HEK293 (cell line): ENCODE measurements around the gene NEO1.

Experiments used
- FEZF1 ChIP-seq: fragments of 450-650 bp; formaldehyde crosslinking; IDR thresholded peaks from 2 replicates; pipeline ENCODE4 v1.5.1; 2016; ENCODE audit warnings: missing biosample characterization, missing genetic modification characterization
- GLIS2 ChIP-seq: fragments of 450-650 bp; formaldehyde crosslinking; IDR thresholded peaks from 2 replicates; pipeline ENCODE4 v1.5.1; 2016; ENCODE audit warnings: missing biosample characterization, missing genetic modification characterization
- MEIS1 ChIP-seq: sonication (generic); formaldehyde crosslinking; IDR thresholded peaks from 2 replicates; pipeline ENCODE4 v1.8.1; 2022; ENCODE audit warnings: missing genetic modification reagents, mild to moderate bottlenecking, borderline replicate concordance
- REPIN1 ChIP-seq: fragments of 450-650 bp; formaldehyde crosslinking; IDR thresholded peaks from 2 replicates; pipeline ENCODE4 v1.5.1; 2017; ENCODE audit warnings: missing biosample characterization, missing genetic modification characterization, low read depth
- SP2 ChIP-seq: fragments of 450-650 bp; formaldehyde crosslinking; IDR thresholded peaks from 2 replicates; pipeline ENCODE4 v1.5.1; 2016; ENCODE audit warnings: missing biosample characterization, missing genetic modification characterization
- ZBTB17 ChIP-seq: fragments of 450-650 bp; formaldehyde crosslinking; IDR thresholded peaks from 2 replicates; pipeline ENCODE4 v1.5.1; 2016; ENCODE audit warnings: missing biosample characterization, missing genetic modification characterization
- ZFHX2 ChIP-seq: fragments of 450-650 bp; formaldehyde crosslinking; conservative IDR thresholded peaks from 2 replicates; pipeline ENCODE4 v1.5.1; 2016; ENCODE audit warnings: missing biosample characterization, missing genetic modification characterization
- ZFP69B ChIP-seq: fragments of 450-650 bp; formaldehyde crosslinking; IDR thresholded peaks from 2 replicates; pipeline ENCODE4 v1.5.1; 2016; ENCODE audit warnings: missing biosample characterization, missing genetic modification characterization
- ZIC2 ChIP-seq: fragments of 450-650 bp; formaldehyde crosslinking; IDR thresholded peaks from 2 replicates; pipeline ENCODE4 v1.5.1; 2016; ENCODE audit warnings: missing biosample characterization, missing genetic modification characterization
- ZNF2 ChIP-seq: fragments of 450-650 bp; formaldehyde crosslinking; IDR thresholded peaks from 2 replicates; pipeline ENCODE4 v1.5.1; 2016; ENCODE audit warnings: missing biosample characterization, missing genetic modification characterization
- ZNF274 ChIP-seq, 2 experiments: fragments of 200-500 bp in 1 of 2; fragments of 450-650 bp in 1 of 2; sonication (Bioruptor generic) in 1 of 2; formaldehyde crosslinking in 1 of 2; IDR thresholded peaks; 2 replicates each; pipeline versions ENCODE4 v1.5.1 to v1.6.1; 2014 to 2016; ENCODE audit warnings: borderline replicate concordance in 1 of 2, inconsistent platforms in 1 of 2, low read length in 1 of 2, missing biosample characterization in 1 of 2, missing genetic modification characterization in 1 of 2
- ZNF324 ChIP-seq: fragments of 450-650 bp; formaldehyde crosslinking; IDR thresholded peaks from 2 replicates; pipeline ENCODE4 v1.5.1; 2016; ENCODE audit warnings: missing biosample characterization, missing genetic modification characterization
- ZNF341 ChIP-seq: fragments of 450-650 bp; formaldehyde crosslinking; IDR thresholded peaks from 2 replicates; pipeline ENCODE4; 2016; ENCODE audit warnings: low read depth, missing biosample characterization, missing genetic modification characterization
- ZNF473 ChIP-seq: fragments of 450-650 bp; formaldehyde crosslinking; IDR thresholded peaks from 2 replicates; pipeline ENCODE4 v1.5.1; 2017; ENCODE audit warnings: missing biosample characterization, missing genetic modification characterization
- ZNF501 ChIP-seq: fragments of 450-650 bp; formaldehyde crosslinking; IDR thresholded peaks from 2 replicates; pipeline ENCODE4 v1.5.1; 2016; ENCODE audit warnings: missing biosample characterization, missing genetic modification characterization
- ZNF624 ChIP-seq: fragments of 450-650 bp; formaldehyde crosslinking; IDR thresholded peaks from 2 replicates; pipeline ENCODE4 v1.5.1; 2017; ENCODE audit warnings: missing biosample characterization, missing genetic modification characterization
- ZNF629 ChIP-seq: fragments of 450-650 bp; formaldehyde crosslinking; IDR thresholded peaks from 2 replicates; pipeline ENCODE4 v1.5.1; 2017; ENCODE audit warnings: missing biosample characterization, missing genetic modification characterization
- TF ChIP-seq, protein P1 (sequence below): fragments of 450-650 bp; formaldehyde crosslinking; IDR thresholded peaks from 2 replicates; pipeline ENCODE4 v1.5.1; 2016; ENCODE audit warnings: missing biosample characterization, missing genetic modification characterization
- TF ChIP-seq, protein P2 (sequence below): fragments of 450-650 bp; formaldehyde crosslinking; IDR thresholded peaks from 2 replicates; pipeline ENCODE4 v1.5.1; 2017; ENCODE audit warnings: missing biosample characterization, missing genetic modification characterization
- TF ChIP-seq, protein P3 (sequence below): fragments of 450-650 bp; formaldehyde crosslinking; IDR thresholded peaks from 2 replicates; pipeline ENCODE4 v1.5.1; 2017; ENCODE audit warnings: missing biosample characterization, mild to moderate bottlenecking, missing genetic modification characterization, moderate library complexity
- TF ChIP-seq, protein P4 (sequence below): fragments of 450-650 bp; formaldehyde crosslinking; IDR thresholded peaks from 2 replicates; pipeline ENCODE4 v1.5.1; 2017; ENCODE audit warnings: missing biosample characterization, missing genetic modification characterization
- TF ChIP-seq, protein P5 (sequence below): fragments of 450-650 bp; formaldehyde crosslinking; IDR thresholded peaks from 2 replicates; pipeline ENCODE4 v1.5.1; 2016; ENCODE audit warnings: missing biosample characterization, missing genetic modification characterization
- TF ChIP-seq, protein P6 (sequence below): fragments of 450-650 bp; IDR thresholded peaks from 2 replicates; pipeline ENCODE4 v1.5.1; 2018; ENCODE audit warnings: missing biosample characterization, mild to moderate bottlenecking, missing genetic modification characterization
- TF ChIP-seq, protein P7 (sequence below): fragments of 450-650 bp; formaldehyde crosslinking; IDR thresholded peaks from 2 replicates; pipeline ENCODE4 v1.5.1; 2016; ENCODE audit warnings: missing biosample characterization, missing genetic modification characterization, low read depth

NEO1 gene

DNA sequence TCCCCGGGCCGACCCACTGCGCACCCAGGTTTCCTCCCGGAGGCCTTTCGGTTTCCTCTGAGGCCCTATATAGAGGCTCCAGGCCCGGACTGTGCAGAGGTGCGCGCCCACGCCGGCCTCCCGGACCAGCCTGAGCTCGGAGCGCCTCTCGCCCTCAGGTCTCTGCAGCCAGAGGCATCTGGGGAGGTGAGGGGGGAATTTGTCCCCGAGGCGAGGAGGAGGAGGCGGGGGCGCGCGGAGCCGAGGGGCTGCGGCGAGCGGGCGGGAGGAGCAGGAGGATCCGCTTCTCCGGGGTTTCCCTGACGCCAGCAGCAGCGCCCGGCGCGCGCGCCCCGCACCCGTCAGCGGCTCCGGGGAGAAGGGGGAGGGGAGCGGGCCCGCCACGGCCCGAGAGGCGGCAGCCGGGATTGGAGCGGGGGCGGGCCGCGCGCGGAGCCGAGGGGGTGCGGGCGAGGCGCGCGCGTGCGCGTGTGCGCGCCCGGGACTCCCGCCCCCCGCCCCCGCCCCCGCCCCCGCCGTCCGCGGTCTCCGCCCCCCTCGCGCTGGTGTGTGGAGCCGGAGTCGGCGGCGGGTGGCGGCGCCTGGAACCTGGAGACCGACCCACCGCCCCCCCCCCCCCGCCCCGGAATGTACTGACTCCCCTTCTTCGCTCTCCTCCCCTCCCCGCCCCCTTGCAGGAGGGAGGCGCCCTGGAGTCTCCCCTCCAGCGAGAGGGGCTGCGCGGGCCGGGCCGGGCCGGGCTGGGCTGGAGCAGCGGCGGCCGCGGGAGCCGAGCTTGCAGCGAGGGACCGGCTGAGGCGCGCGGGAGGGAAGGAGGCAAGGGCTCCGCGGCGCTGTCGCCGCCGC is at the start of gene NEO1 (continued):
- 0 out of 2 replicates have a peak, but pooled peaks have one; percentile 48 for TF ChIP-seq REPIN1 (tag by site-specific recombination)
- TF ChIP-seq, protein P1, sequence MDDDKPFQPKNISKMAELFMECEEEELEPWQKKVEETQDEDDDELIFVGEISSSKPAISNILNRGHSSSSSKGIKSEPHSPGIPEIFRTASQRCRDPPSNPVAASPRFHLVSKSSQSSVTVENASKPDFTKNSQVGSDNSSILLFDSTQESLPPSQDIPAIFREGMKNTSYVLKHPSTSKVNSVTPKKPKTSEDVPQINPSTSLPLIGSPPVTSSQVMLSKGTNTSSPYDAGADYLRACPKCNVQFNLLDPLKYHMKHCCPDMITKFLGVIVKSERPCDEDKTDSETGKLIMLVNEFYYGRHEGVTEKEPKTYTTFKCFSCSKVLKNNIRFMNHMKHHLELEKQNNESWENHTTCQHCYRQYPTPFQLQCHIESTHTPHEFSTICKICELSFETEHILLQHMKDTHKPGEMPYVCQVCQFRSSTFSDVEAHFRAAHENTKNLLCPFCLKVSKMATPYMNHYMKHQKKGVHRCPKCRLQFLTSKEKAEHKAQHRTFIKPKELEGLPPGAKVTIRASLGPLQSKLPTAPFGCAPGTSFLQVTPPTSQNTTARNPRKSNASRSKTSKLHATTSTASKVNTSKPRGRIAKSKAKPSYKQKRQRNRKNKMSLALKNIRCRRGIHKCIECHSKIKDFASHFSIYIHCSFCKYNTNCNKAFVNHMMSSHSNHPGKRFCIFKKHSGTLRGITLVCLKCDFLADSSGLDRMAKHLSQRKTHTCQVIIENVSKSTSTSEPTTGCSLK (tag by site-specific recombination): no peak
- TF ChIP-seq, protein P2, sequence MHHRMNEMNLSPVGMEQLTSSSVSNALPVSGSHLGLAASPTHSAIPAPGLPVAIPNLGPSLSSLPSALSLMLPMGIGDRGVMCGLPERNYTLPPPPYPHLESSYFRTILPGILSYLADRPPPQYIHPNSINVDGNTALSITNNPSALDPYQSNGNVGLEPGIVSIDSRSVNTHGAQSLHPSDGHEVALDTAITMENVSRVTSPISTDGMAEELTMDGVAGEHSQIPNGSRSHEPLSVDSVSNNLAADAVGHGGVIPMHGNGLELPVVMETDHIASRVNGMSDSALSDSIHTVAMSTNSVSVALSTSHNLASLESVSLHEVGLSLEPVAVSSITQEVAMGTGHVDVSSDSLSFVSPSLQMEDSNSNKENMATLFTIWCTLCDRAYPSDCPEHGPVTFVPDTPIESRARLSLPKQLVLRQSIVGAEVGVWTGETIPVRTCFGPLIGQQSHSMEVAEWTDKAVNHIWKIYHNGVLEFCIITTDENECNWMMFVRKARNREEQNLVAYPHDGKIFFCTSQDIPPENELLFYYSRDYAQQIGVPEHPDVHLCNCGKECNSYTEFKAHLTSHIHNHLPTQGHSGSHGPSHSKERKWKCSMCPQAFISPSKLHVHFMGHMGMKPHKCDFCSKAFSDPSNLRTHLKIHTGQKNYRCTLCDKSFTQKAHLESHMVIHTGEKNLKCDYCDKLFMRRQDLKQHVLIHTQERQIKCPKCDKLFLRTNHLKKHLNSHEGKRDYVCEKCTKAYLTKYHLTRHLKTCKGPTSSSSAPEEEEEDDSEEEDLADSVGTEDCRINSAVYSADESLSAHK (tag by site-specific recombination): peak; percentile 52; the same call in 1 of the 2 replicates
- peak; percentile 95 for TF ChIP-seq ZFHX2
- TF ChIP-seq, protein P3, sequence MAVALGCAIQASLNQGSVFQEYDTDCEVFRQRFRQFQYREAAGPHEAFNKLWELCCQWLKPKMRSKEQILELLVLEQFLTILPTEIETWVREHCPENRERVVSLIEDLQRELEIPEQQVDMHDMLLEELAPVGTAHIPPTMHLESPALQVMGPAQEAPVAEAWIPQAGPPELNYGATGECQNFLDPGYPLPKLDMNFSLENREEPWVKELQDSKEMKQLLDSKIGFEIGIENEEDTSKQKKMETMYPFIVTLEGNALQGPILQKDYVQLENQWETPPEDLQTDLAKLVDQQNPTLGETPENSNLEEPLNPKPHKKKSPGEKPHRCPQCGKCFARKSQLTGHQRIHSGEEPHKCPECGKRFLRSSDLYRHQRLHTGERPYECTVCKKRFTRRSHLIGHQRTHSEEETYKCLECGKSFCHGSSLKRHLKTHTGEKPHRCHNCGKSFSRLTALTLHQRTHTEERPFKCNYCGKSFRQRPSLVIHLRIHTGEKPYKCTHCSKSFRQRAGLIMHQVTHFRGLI (tag by site-specific recombination): peak; percentile 74
- TF ChIP-seq, protein P4, sequence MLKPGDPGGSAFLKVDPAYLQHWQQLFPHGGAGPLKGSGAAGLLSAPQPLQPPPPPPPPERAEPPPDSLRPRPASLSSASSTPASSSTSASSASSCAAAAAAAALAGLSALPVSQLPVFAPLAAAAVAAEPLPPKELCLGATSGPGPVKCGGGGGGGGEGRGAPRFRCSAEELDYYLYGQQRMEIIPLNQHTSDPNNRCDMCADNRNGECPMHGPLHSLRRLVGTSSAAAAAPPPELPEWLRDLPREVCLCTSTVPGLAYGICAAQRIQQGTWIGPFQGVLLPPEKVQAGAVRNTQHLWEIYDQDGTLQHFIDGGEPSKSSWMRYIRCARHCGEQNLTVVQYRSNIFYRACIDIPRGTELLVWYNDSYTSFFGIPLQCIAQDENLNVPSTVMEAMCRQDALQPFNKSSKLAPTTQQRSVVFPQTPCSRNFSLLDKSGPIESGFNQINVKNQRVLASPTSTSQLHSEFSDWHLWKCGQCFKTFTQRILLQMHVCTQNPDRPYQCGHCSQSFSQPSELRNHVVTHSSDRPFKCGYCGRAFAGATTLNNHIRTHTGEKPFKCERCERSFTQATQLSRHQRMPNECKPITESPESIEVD (tag by site-specific recombination): no peak
- peak; percentile 67 for TF ChIP-seq ZNF629 (tag by site-specific recombination)
- TF ChIP-seq MEIS1 (CRISPR knock-in tag): no peak
- no peak for TF ChIP-seq ZNF624 (tag by site-specific recombination)
- no peak for TF ChIP-seq ZNF274 (IDR thresholded peaks at IDR 0.05; ENCODE audit: low read length)
- no peak for TF ChIP-seq ZNF274 (tag by site-specific recombination; IDR thresholded peaks at IDR 0.05; ENCODE audit: borderline replicate concordance)
- TF ChIP-seq ZNF341 (tag by site-specific recombination): peak; percentile 73; the same call in 1 of the 2 replicates
- no peak for TF ChIP-seq FEZF1 (tag by site-specific recombination)
- TF ChIP-seq, protein P5, sequence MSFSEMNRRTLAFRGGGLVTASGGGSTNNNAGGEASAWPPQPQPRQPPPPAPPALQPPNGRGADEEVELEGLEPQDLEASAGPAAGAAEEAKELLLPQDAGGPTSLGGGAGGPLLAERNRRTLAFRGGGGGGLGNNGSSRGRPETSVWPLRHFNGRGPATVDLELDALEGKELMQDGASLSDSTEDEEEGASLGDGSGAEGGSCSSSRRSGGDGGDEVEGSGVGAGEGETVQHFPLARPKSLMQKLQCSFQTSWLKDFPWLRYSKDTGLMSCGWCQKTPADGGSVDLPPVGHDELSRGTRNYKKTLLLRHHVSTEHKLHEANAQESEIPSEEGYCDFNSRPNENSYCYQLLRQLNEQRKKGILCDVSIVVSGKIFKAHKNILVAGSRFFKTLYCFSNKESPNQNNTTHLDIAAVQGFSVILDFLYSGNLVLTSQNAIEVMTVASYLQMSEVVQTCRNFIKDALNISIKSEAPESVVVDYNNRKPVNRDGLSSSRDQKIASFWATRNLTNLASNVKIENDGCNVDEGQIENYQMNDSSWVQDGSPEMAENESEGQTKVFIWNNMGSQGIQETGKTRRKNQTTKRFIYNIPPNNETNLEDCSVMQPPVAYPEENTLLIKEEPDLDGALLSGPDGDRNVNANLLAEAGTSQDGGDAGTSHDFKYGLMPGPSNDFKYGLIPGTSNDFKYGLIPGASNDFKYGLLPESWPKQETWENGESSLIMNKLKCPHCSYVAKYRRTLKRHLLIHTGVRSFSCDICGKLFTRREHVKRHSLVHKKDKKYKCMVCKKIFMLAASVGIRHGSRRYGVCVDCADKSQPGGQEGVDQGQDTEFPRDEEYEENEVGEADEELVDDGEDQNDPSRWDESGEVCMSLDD (tag by site-specific recombination): peak; percentile 68
- peak; percentile 67 for TF ChIP-seq ZBTB17 (tag by site-specific recombination)
- peak; percentile 95 for TF ChIP-seq ZNF324 (tag by site-specific recombination)
- TF ChIP-seq, protein P6, sequence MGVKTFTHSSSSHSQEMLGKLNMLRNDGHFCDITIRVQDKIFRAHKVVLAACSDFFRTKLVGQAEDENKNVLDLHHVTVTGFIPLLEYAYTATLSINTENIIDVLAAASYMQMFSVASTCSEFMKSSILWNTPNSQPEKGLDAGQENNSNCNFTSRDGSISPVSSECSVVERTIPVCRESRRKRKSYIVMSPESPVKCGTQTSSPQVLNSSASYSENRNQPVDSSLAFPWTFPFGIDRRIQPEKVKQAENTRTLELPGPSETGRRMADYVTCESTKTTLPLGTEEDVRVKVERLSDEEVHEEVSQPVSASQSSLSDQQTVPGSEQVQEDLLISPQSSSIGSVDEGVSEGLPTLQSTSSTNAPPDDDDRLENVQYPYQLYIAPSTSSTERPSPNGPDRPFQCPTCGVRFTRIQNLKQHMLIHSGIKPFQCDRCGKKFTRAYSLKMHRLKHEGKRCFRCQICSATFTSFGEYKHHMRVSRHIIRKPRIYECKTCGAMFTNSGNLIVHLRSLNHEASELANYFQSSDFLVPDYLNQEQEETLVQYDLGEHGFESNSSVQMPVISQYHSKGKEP (tag by site-specific recombination): peak; percentile 52; the same call in 1 of the 2 replicates
- peak; percentile 44 for TF ChIP-seq SP2
- peak; percentile 68; the same call in 1 of the 2 replicates for TF ChIP-seq ZNF2 (tag by site-specific recombination)
- TF ChIP-seq ZNF501 (tag by site-specific recombination): peak; percentile 89
- no peak for TF ChIP-seq ZNF473
- TF ChIP-seq, protein P7, sequence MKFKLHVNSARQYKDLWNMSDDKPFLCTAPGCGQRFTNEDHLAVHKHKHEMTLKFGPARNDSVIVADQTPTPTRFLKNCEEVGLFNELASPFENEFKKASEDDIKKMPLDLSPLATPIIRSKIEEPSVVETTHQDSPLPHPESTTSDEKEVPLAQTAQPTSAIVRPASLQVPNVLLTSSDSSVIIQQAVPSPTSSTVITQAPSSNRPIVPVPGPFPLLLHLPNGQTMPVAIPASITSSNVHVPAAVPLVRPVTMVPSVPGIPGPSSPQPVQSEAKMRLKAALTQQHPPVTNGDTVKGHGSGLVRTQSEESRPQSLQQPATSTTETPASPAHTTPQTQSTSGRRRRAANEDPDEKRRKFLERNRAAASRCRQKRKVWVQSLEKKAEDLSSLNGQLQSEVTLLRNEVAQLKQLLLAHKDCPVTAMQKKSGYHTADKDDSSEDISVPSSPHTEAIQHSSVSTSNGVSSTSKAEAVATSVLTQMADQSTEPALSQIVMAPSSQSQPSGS (tag by site-specific recombination): no peak
- peak; percentile 49 for TF ChIP-seq ZIC2 (tag by site-specific recombination)
- TF ChIP-seq ZFP69B (tag by site-specific recombination): peak; percentile 67
- no peak for TF ChIP-seq GLIS2
